ENCODE data around the gene COL25A1. TPM values are rescaled to one million over a fixed set of nuclear protein-coding genes. Genes with fewer than 3 reads are reported as not detected.
A peak's percentile ranks its signal among the peaks of the same experiment; 100 is the strongest.

Gene COL25A1
- total RNA-seq, 1 donor from 2014 or later, result 4.3 TPM

DNA sequence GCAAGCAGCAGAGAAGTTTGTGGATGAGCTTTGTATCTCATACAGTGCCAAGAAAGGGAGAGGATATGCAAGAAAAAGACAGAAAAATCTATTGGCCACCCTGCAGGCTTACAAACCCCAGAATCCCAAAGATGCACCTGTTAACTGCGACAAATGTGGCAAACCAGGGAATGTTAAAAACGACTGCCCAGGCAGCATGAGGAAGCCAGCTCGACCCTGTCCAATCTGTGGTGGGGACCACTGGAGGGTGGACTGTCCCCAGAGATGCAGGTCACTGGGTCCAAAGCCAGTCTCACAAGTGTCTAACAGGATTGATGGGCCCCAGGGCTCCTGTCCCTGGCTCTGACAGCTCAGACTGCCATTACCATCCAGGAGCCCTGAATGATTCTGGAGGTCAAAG, 12.9 kb upstream of the COL25A1 start:
- DNase-seq (ENCODE audit: low read depth), result no peak
- TF ChIP-seq, protein P1, sequence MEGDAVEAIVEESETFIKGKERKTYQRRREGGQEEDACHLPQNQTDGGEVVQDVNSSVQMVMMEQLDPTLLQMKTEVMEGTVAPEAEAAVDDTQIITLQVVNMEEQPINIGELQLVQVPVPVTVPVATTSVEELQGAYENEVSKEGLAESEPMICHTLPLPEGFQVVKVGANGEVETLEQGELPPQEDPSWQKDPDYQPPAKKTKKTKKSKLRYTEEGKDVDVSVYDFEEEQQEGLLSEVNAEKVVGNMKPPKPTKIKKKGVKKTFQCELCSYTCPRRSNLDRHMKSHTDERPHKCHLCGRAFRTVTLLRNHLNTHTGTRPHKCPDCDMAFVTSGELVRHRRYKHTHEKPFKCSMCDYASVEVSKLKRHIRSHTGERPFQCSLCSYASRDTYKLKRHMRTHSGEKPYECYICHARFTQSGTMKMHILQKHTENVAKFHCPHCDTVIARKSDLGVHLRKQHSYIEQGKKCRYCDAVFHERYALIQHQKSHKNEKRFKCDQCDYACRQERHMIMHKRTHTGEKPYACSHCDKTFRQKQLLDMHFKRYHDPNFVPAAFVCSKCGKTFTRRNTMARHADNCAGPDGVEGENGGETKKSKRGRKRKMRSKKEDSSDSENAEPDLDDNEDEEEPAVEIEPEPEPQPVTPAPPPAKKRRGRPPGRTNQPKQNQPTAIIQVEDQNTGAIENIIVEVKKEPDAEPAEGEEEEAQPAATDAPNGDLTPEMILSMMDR (IDR thresholded peaks at IDR 0.05; ENCODE audit: insufficient read depth, low read length, poor library complexity, severe bottlenecking), result no peak
- no peak overlapping the region for H3K4me3 ChIP-seq (ENCODE audit: low read depth, low read length)
- H3K27me3 ChIP-seq (ENCODE audit: control insufficient read depth, insufficient read depth, low read length), result no peaks in the 10 kb centered on the region
- H3K36me3 ChIP-seq (ENCODE audit: control insufficient read depth, insufficient read depth, low read length), result no peaks in the 10 kb centered on the region

GRCh38 chr4:109313168-109314133, 11.0 kb upstream of the COL25A1 start:
- Histone ChIP-seq H3K27me3 (ENCODE audit: control insufficient read depth, insufficient read depth, low read length) (no peaks in the 10 kb centered on the region), H3K4me3 (ENCODE audit: low read depth, low read length) (no peak overlapping the region), H3K36me3 (ENCODE audit: control insufficient read depth, insufficient read depth, low read length) (no peaks in the 10 kb centered on the region)
- DNase-seq (ENCODE audit: low read depth), result no peak
- TF ChIP-seq, protein P1 (IDR thresholded peaks at IDR 0.05; ENCODE audit: insufficient read depth, low read length, poor library complexity, severe bottlenecking), result no peak

GRCh38 chr4:109303140-109303496, 660 bp upstream of the COL25A1 start:
- TF ChIP-seq, protein P1 (IDR thresholded peaks at IDR 0.05; ENCODE audit: insufficient read depth, low read length, poor library complexity, severe bottlenecking), result no peak
- H3K4me3 ChIP-seq (ENCODE audit: low read depth, low read length), result peak overlapping the region; percentile 46
- H3K27me3 ChIP-seq (ENCODE audit: control insufficient read depth, insufficient read depth, low read length), result peaks cover 7% of the 10 kb centered on the region
- no peak for DNase-seq (ENCODE audit: low read depth)
- no peaks in the 10 kb centered on the region for H3K36me3 ChIP-seq (ENCODE audit: control insufficient read depth, insufficient read depth, low read length)

DNA sequence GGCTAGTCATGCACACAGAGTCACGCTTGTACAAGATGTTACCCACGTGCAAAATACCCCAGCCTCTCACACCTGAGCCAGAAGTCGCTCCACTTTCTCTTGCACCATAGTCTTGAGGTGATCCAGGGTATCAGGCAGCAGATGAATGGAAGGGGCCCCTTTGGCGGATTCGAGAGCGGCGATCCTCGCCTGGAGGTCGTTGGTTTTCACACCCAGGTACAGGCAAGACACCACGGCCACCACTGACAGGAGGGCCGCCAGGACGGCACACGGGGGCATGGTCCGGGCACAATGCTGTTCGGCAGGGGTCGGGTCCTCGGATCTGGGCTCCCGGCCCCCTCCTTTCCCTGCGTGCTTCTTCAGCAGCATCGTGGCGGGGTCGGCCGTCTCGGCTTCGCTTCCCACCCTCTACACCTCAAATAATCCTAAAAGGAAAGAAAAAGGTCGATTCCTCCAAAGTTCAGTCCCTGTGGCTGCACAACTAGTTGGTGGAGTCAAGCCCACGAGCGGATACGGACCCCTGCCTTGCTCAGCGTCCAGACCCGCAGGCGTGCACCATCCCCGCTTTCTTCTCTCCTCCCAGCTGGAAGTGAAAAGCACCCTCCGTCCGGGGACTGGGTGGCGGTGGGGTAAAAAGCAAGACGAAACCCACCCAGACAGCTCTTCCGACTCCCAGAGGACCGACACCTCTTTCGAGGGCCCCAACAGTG, 652 bp downstream of the COL25A1 start:
- Histone ChIP-seq H3K36me3 (ENCODE audit: control insufficient read depth, insufficient read depth, low read length) (no peaks in the 10 kb centered on the region), H3K27me3 (ENCODE audit: control insufficient read depth, insufficient read depth, low read length) (peaks cover 7% of the 10 kb centered on the region), H3K4me3 (ENCODE audit: low read depth, low read length) (peak overlapping the region; percentile 46)
- TF ChIP-seq, protein P1 (IDR thresholded peaks at IDR 0.05; ENCODE audit: insufficient read depth, low read length, poor library complexity, severe bottlenecking), result no peak
- DNase-seq (ENCODE audit: low read depth), result no peak

DNA sequence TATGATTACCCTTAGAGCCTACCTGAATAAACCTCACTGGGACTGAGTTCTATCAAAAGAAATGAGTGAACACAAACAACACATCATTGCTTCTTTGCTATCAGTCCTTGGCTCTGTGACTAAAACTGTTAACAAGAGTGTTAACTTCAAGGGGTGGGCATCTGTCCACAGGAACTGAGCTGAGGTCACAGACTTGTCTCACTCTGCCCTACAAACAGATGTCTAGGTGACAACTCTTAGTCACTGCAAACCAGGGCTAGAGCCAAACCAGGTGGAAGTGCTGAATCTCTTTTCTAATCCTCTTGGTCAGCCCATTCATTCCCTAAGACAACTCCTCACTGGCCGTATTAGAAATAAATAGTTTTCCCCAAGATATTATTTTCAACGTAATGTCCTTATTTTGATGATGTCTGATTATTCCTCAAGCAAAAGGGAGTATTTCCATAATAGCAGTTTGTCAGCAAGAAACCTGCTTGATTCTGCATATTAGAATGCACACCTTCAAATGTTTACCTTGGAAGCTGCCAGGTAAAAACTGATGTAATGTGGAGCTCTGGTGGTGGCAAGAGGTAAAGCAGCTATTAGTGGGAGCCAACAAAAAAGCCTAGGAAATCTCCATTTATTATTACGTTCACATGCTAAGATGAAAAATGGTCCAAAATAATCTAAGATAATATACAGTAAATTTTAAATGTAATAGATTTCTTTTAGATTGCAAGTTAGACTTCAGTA, 4.0 kb downstream of the COL25A1 start:
- TF ChIP-seq, protein P1 (IDR thresholded peaks at IDR 0.05; ENCODE audit: insufficient read depth, low read length, poor library complexity, severe bottlenecking), result peak; percentile 67
- peaks cover 7% of the 10 kb centered on the region for H3K27me3 ChIP-seq (ENCODE audit: control insufficient read depth, insufficient read depth, low read length)
- no peak overlapping the region for H3K4me3 ChIP-seq (ENCODE audit: low read depth, low read length)
- no peak for DNase-seq (ENCODE audit: low read depth)
- no peaks in the 10 kb centered on the region for H3K36me3 ChIP-seq (ENCODE audit: control insufficient read depth, insufficient read depth, low read length)
